SK-N-SH (cell line): ENCODE results near the gene NCAM2.

ENCODE experiments used
- CHD2 ChIP-seq: fragments of 150-350 bp; IDR thresholded peaks from 2 replicates; pipeline ENCODE4 v1.6.1; 2018; ENCODE audit warnings: low read length; ENCODE audit not compliant: partially characterized antibody
- MEF2A ChIP-seq: IDR thresholded peaks from 2 replicates; pipeline ENCODE4 v1.4.0; 2012; ENCODE audit warnings: low read depth, borderline replicate concordance
- POLR2AphosphoS5 ChIP-seq: IDR thresholded peaks from 2 replicates; pipeline ENCODE4 v1.6.1; 2012; ENCODE audit warnings: low read depth, low read length
- RXRA ChIP-seq: IDR thresholded peaks from 2 replicates; pipeline ENCODE4 v1.4.0; 2012; ENCODE audit warnings: low read depth, mild to moderate bottlenecking, borderline replicate concordance
- TF ChIP-seq, protein P1 (sequence below): fragments of 200-600 bp; sonication (generic); IDR thresholded peaks from 2 replicates; pipeline ENCODE4 v1.6.1; 2017; ENCODE audit warnings: antibody characterized with exemption, mild to moderate bottlenecking, moderate library complexity

DNA sequence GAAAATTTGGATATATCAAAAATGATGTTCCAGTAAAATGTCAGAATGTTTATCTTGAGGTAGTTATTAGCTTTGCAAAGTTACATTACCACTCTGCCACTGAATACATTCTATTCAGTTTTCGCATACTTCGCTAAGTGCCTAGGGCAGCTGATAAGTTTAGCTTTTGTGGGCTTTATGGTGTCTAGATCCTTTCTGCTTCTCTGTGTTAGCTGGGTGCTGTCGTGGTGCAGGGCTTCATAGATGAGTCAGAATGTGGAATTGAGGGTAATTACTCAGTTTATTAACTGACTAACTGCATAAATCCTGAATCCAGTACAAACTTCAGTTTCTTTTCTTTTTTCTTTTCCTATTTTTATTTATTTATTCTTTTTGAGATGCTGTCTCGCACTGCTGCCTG, 21.5 kb downstream of the NCAM2 start:
- TF ChIP-seq RXRA, result no peak
- no peak for TF ChIP-seq MEF2A
- TF ChIP-seq POLR2AphosphoS5, result no peak
- TF ChIP-seq CHD2, result no peak
- TF ChIP-seq, protein P1, sequence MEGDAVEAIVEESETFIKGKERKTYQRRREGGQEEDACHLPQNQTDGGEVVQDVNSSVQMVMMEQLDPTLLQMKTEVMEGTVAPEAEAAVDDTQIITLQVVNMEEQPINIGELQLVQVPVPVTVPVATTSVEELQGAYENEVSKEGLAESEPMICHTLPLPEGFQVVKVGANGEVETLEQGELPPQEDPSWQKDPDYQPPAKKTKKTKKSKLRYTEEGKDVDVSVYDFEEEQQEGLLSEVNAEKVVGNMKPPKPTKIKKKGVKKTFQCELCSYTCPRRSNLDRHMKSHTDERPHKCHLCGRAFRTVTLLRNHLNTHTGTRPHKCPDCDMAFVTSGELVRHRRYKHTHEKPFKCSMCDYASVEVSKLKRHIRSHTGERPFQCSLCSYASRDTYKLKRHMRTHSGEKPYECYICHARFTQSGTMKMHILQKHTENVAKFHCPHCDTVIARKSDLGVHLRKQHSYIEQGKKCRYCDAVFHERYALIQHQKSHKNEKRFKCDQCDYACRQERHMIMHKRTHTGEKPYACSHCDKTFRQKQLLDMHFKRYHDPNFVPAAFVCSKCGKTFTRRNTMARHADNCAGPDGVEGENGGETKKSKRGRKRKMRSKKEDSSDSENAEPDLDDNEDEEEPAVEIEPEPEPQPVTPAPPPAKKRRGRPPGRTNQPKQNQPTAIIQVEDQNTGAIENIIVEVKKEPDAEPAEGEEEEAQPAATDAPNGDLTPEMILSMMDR, result no peak
